ENCODE results near the gene RIN3.

The RIN3 gene

GRCh38 chr14:92601131-92601710 is 87.6 kb downstream of the RIN3 start:
- DNase-seq: no peak

DNA sequence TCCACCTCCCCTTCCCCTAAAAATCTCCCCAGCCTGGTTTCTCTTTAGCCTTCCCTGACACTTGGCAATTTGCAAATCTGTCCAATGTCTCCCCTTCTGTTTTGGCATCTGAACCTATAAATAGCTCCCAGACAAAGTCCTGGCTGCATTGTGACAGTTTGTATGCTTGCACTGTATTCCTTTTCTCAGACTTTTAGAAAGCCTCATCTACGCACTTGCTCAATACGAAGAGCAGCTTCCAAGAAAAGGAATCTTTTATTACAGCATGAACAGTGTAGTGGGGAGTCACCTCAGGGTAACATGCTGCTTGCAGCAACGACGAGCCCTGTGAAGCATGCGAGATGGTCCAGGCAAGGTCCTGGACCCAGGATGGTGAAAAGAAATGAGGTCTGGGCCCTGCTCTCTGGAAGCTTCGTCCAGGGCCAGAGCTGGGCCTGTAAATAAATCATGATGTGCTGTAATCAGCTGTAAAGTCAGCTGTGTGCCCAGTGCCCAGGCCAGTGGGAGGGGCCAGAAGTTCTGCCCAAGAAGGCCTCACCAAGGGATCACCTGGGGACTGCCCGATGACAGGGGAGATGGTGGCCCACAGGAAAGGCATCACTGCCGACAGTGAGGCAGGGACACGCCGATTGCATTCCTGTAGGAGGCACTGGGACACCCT is 88.3 kb downstream of the RIN3 start:
- DNase-seq: no peak

GRCh38 chr14:92603309-92604242 is 90.0 kb downstream of the RIN3 start:
- DNase-seq: peak; percentile 30

- DNase-seq: no peak
Measured at GRCh38 chr14:92605274-92605940, 91.8 kb downstream of the RIN3 start.

DNA sequence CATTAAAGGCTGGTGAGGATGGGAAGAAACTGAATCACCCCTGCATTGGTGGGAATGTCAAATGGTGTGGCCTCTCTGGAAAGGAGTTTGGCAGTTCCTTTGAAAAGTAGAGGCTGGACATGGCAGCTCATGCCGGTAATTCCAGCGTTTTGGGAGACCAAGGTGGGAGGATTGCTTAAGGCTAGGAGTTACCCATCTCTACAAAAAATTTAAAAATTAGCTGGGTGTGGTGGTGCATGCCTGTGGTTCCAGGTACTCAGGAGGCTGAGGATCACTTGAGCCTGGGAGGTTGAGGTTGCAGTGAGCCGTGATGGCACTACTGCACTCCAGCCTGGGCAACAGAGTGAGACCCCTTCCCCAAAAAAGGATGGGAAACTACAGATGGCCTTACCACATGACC is 93.7 kb downstream of the RIN3 start:
- no peak for DNase-seq

GRCh38 chr14:92607702-92608429 is 94.3 kb downstream of the RIN3 start:
- DNase-seq: no peak

GRCh38 chr14:92609955-92610354 is 96.4 kb downstream of the RIN3 start:
- DNase-seq: no peak

DNA sequence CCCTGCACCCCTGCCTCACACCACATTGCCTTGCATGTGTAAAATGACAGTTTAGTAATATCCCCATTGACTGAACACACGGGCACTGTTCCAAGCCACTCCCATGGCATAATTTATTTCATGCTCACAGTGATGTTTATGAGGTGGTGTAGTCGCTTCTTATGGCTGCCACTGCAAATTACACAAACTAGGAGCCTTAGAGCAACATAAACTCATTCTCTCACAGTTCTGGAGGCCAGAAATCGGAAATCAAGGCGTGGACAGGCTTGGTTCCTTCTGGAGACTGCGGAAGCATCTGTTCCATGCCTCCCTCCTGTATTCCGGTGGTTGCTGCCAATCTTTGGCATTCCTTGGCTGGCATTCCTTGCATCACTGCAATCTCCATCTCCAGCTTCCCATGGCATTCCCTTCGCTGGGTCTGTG is 97.3 kb downstream of the RIN3 start:
- DNase-seq: no peak

GRCh38 chr14:92613008-92613658 is 99.6 kb downstream of the RIN3 start:
- peak; percentile 65 for DNase-seq

DNA sequence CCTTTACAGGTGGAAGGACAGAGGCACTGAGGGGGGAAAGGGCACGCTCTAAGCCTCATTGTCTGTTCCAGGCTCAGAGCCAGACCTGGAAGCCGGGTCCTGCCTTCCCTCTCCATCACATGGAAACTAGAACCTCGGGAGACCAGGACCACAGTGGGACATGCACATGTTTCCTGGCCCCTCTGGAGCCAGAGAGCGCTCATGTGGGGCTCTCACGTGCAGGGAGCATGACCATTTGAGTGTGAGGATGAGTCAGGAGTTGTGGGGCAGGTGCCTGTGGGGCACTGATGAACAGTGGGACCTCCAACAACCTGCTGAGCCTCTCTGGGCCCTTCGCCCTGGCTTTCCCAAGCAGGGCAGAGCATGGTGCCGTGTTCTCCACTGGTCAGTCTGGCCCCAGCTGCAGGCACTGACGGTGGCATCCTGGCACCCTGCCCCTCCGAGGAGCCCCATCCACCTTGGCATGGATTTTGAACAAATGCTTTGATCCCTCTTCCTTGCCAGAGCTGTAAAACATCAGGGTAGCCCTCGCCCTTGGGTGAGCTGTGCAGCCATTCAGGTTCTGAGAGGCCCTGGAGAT is 100.2 kb downstream of the RIN3 start:
- no peak for DNase-seq

DNA sequence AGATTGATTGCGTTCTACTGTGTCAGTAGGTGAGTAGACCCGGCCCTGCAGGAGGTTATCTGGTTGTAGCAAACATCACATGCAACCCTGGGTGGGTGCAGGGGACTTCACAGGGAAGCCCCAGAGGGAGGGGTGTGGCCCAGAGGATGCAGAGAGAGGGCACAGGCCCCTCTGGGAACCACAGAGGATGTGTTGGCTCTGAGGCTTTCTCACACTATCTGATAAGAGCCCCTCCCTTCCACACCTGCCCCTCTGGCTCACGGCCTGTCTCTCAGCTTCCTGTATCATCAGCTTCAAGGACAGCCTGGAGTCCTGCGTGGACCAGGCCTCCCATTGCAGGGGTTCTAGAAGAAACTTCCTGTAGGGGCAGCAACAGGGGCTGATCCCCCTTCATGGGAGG is 101.9 kb downstream of the RIN3 start:
- DNase-seq: peak; percentile 47

GRCh38 chr14:92616178-92616577 is 102.6 kb downstream of the RIN3 start:
- no peak for DNase-seq

GRCh38 chr14:92617581-92617980 is 104.0 kb downstream of the RIN3 start:
- no peak for DNase-seq

- DNase-seq: no peak
Measured at GRCh38 chr14:92619671-92620456, 106.3 kb downstream of the RIN3 start.

DNA sequence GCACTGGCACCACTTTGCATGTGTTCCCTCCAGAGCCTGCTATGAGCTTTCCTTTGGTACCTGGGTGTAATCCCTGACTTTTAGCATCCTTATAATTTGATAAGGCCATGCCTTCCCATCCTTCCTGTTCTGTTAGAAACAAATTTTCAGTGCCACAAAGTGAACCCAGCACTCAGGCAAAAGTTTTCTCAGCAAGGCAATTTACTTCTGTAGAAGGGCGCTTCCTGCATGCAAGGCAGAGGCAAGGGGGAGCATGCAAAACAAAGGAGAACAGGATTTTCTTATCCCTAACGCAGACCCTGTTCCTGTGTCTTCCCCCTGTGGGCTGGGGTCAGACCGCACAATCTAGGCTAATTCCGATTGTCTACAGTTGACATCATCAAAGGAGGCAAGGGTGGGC is 108.7 kb downstream of the RIN3 start:
- DNase-seq: no peak

GRCh38 chr14:92624764-92625163 is 111.2 kb downstream of the RIN3 start:
- DNase-seq: no peak

DNA sequence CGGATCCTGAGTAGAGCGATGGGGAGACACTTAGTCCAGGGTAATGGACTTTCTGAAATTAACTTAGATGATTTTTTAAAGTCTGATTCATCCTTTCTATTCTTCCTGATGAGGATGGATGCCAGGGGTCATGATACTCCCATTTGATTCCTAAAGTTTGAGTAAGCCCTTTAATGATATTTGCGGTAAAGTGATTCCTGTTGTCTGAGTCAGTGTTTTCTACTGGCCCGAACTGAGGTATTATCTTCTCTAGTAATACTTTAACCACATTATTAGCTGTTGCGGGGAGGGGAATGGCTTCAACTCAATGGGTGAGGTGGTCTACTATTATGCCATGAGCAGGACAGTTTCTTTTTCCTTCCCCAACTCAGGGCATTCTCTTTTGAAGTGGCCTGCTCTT is 111.6 kb downstream of the RIN3 start:
- DNase-seq: no peak

- DNase-seq: no peak
Measured at GRCh38 chr14:92626041-92626440, 112.5 kb downstream of the RIN3 start.

- no peak for DNase-seq
Measured at GRCh38 chr14:92627707-92628215, 114.2 kb downstream of the RIN3 start.

- no peak for DNase-seq
Measured at GRCh38 chr14:92628636-92629035, 115.1 kb downstream of the RIN3 start.

- no peak for DNase-seq
Measured at GRCh38 chr14:92630367-92630766, 116.8 kb downstream of the RIN3 start.

All from effector CD8-positive, alpha-beta T cell (primary cell).